ENCODE measurements around the gene LRP5.

Gene LRP5

DNA sequence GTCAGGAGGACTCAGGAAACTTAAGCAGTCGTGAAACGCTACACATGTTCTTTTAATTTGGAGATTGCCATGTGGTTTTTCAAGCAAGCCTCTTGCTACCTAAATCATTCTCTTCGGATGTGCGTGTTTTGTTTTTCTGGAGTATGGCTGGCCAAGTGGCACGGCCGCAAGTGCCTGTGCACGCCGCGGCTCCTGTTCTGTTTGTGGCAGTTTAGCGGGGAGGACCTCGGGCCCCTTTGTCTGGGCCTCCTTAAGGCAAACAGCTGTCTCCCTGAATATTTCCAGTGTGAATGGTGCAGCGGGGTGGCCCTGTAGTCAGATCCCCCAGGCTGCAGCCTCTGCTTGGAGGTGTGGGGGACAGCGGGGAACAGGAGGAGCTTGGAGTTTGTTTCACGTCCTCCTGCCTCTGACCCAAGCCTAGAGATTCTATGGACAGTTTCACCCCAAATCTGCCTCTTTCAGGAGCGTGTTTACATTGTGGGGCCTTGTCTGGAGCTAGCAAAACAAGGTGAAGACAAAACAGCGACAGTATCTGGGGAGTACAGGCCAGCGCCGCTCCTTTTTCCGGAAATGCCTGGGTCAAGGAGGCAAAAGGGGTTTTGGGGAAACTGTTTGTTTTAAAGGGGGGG is 1.3 kb downstream of the LRP5 start:
- peak; percentile 65 for DNase-seq (ENCODE audit: low read depth)
- Histone ChIP-seq H3K4me1 (ENCODE audit: control insufficient read depth, insufficient read depth, low read length) (peaks cover 31% of the 10 kb centered on the region), H3K36me3 (ENCODE audit: control insufficient read depth, insufficient read depth, low read length, severe bottlenecking) (no peaks in the 10 kb centered on the region), H3K27me3 (replicated peaks; ENCODE audit: control insufficient read depth, insufficient read depth, low read length) (no peaks in the 10 kb centered on the region), H3K9me3 (ENCODE audit: control insufficient read depth, low read length) (no peaks in the 10 kb centered on the region), H3K4me3 (ENCODE audit: low read length) (peak overlapping the region; percentile 86), H3K9ac (ENCODE audit: low read length) (peak overlapping the region; percentile 85)

DNA sequence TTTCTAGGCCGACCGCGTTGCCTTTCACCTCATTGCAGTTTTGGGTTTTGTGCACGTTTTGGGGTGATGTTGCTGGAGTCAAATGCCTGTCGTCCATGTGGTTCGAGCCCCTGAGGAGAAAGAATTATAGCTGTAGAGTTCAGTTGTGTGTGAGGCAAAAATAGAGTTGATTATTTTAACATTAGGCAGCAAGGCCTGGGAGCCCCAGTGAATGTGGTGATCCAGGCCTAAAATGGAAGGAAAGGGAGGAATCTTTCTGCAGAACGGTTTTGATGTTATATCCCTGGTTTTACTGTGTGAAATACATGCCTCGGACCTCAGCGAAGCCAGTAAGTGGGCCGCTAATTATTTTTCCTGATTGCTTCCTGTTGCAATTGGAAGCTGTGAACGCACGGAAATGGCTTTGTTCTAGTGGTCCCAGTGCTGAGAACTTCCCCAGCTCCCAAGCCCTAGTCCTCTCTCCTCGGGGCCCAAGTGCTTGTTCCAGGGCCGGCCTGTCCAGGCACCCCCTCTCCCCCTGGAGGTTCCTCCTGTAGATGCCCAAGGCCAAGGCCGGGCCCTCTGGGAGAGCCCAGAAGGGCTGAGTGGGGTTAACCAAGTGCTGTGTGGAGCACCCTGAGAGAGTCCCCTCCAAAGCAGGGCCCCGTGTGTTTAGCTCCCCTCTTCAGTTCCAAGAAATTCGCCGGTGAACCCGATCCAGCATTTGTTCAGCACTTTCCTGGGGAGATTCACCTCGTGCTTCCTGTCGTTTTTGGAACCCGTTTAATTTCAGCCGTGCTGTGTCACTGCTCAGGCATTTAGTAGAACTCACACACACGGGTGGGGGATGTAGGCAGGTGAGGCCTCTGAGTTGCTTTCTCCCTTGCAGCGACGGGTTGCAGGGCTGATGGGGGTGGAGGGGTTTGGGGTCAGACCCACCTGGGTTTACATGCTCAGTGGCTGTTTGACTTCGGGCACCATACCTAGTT is 2.1 kb downstream of the LRP5 start:
- Histone ChIP-seq H3K9me3 (ENCODE audit: control insufficient read depth, low read length) (no peaks in the 10 kb centered on the region), H3K9ac (ENCODE audit: low read length) (peak overlapping the region; percentile 85), H3K4me3 (ENCODE audit: low read length) (peak overlapping the region; percentile 86), H3K36me3 (ENCODE audit: control insufficient read depth, insufficient read depth, low read length, severe bottlenecking) (no peaks in the 10 kb centered on the region), H3K27me3 (replicated peaks; ENCODE audit: control insufficient read depth, insufficient read depth, low read length) (no peaks in the 10 kb centered on the region), H3K4me1 (ENCODE audit: control insufficient read depth, insufficient read depth, low read length) (peaks cover 31% of the 10 kb centered on the region)
- no peak for DNase-seq (ENCODE audit: low read depth)

DNA sequence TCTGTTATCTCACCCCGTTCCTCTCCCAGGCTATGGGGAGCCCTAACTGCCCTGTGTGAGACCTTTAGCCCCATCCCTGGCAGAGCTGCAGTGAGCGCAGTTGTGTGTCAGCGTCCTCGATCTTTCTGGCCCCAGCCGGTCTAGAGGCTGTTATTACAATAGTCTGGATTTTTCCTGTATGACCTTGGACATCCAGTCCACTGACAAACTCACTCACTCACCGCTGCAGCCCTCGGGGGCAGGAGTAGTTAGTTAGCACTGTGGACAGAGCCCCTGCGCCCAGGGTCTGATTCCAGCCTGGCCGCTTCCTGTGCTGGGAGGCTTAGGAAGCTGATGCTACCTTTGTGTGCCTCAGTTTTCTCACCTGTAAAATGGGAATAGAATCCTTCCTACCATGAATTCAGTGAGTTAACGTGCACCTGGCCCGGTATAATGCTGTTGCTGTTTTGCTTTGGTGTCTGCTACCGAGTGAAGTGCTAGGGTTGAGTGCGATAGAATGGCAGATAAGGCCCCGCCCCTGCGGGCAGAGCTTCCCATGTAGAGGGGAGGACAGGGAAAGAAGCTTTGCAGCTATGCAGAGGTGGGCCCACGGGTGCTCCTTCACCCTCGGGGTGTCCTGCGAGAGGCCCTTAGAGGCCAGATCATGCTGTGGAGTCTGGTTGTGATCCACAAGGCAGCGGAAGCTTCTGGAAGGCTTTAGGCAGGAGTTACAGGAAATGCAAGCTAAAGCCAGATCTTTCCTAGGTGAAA is 3.0 kb downstream of the LRP5 start:
- no peaks in the 10 kb centered on the region for H3K36me3 ChIP-seq (ENCODE audit: control insufficient read depth, insufficient read depth, low read length, severe bottlenecking)
- peaks cover 31% of the 10 kb centered on the region for H3K4me1 ChIP-seq (ENCODE audit: control insufficient read depth, insufficient read depth, low read length)
- H3K9me3 ChIP-seq (ENCODE audit: control insufficient read depth, low read length): no peaks in the 10 kb centered on the region
- H3K27me3 ChIP-seq (replicated peaks; ENCODE audit: control insufficient read depth, insufficient read depth, low read length): no peaks in the 10 kb centered on the region
- no peak for DNase-seq (ENCODE audit: low read depth)
- peak overlapping the region; percentile 86 for H3K4me3 ChIP-seq (ENCODE audit: low read length)
- peak overlapping the region; percentile 85 for H3K9ac ChIP-seq (ENCODE audit: low read length)

DNA sequence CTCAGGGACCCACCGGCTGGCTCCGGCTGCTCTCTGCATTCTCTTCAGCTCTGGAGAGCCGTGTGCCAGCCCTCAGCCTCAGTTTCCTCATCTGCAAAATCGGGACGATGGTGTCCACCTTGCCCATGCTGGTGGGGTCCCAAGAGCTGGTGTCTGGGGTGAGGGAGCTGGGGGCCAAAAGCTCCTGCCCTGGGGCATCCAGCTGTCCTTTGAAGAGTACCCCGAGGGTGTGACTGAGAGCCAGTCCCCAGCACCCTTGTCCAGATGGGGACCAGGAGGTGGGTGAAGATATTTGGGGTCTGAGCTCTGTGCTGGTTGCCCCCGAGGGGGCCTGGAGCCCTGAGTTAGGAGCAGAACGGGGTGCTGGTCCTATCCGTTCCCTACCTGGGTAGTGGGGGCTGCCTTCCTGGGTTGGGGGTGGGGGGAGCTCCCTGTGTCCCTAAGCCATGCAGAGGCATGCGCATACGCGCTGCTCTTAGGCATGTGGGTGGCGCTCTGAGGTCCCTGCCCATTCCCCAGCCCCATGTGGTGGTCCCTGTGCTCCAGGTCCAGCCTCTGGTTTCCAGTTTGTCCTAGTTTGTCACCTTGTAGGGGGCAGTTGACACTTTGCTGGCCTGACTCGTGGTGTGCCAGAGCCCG is 4.9 kb downstream of the LRP5 start:
- Histone ChIP-seq H3K27me3 (replicated peaks; ENCODE audit: control insufficient read depth, insufficient read depth, low read length) (no peaks in the 10 kb centered on the region), H3K9me3 (ENCODE audit: control insufficient read depth, low read length) (no peaks in the 10 kb centered on the region), H3K4me3 (ENCODE audit: low read length) (no peak overlapping the region), H3K36me3 (ENCODE audit: control insufficient read depth, insufficient read depth, low read length, severe bottlenecking) (no peaks in the 10 kb centered on the region), H3K4me1 (ENCODE audit: control insufficient read depth, insufficient read depth, low read length) (peaks cover 39% of the 10 kb centered on the region), H3K9ac (ENCODE audit: low read length) (peak overlapping the region; percentile 29)
- DNase-seq (ENCODE audit: low read depth): no peak

DNA sequence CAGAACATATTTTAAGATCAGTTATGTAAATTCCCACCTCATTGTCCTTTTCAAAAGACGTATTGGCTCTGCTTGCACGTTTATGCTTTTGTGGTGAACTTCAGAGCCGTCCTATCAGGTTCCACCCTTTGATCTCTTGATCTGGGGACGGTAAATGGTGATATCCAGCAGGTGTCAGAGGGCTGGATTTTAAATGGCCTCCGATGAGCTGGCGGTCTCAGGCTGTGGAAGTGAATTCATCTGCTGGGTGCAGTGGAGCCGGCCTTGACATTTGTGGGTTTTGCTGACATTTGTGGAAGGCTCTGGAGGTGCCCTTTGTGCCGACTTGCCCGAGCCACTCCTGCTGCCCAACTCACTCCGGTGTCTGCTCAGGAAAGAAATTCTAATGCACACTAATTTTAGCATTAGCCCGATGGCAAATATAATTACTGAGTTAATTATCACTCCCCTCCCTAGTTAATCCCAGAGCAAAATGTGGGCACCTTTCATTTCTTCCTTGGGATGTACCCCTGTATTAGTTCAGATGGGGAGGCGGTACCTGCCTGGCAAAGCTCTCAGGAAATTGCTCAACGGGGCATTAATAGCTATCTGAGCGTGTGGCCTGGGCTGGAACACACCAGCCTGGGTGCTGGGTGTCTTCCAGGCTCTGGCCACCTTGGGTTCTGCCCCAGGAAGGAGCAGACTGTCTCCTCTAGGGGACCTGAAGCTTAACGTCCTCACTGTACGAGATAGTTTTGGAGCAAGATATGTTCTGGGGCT is 9.1 kb downstream of the LRP5 start:
- no peak for DNase-seq (ENCODE audit: low read depth)

DNA sequence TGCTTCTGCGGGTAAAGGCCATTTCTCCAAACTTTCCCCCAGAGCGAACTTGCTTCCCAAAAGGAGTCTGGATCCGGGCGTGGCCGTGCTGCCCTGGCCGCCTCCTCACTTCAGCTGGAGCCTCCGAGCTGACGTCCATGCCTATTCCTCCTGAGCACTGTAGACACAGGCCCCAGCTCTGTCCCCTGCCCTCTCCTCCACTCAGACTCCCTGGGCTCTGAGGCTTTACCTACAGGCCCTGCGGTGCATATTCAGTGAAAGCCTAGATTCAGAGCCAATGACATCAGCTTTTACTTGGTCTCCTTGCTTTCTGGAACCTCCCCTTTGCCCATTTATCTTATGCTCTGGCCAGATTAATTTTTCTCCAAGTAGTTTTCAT is 9.7 kb downstream of the LRP5 start:
- Histone ChIP-seq H3K27me3 (replicated peaks; ENCODE audit: control insufficient read depth, insufficient read depth, low read length) (no peaks in the 10 kb centered on the region), H3K9ac (ENCODE audit: low read length) (no peak overlapping the region), H3K4me3 (ENCODE audit: low read length) (no peak overlapping the region), H3K36me3 (ENCODE audit: control insufficient read depth, insufficient read depth, low read length, severe bottlenecking) (no peaks in the 10 kb centered on the region), H3K9me3 (ENCODE audit: control insufficient read depth, low read length) (no peaks in the 10 kb centered on the region), H3K4me1 (ENCODE audit: control insufficient read depth, insufficient read depth, low read length) (peaks cover 13% of the 10 kb centered on the region)
- no peak for DNase-seq (ENCODE audit: low read depth)

More for the DNA sequence above, 9.1 kb downstream of the LRP5 start:
- Histone ChIP-seq H3K4me1 (ENCODE audit: control insufficient read depth, insufficient read depth, low read length) (peaks cover 16% of the 10 kb centered on the region), H3K27me3 (replicated peaks; ENCODE audit: control insufficient read depth, insufficient read depth, low read length) (no peaks in the 10 kb centered on the region), H3K4me3 (ENCODE audit: low read length) (no peak overlapping the region), H3K9me3 (ENCODE audit: control insufficient read depth, low read length) (no peaks in the 10 kb centered on the region), H3K9ac (ENCODE audit: low read length) (no peak overlapping the region), H3K36me3 (ENCODE audit: control insufficient read depth, insufficient read depth, low read length, severe bottlenecking) (no peaks in the 10 kb centered on the region)

DNA sequence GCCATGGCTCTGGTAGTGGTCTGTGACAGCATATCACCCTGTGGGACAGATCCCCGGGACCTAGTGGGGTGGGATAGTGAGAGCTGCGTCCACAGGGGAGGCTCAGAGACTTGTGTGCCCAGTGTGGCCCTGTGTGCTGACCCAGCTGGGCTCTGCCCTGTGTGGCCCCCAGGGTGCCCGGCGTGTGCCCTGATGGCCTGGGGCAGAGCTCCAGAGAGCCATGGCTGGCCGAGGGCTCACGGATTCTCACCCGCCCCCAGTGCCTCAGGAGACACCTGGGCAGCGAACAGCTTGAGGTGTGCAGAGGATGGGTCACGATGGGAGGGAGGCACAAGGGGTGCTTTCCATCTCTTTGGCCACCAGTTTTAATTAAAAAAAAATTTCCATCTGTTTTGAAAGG is 11.8 kb downstream of the LRP5 start:
- DNase-seq (ENCODE audit: low read depth): no peak
- H3K4me1 ChIP-seq (ENCODE audit: control insufficient read depth, insufficient read depth, low read length): peaks cover 20% of the 10 kb centered on the region
- no peak overlapping the region for H3K9ac ChIP-seq (ENCODE audit: low read length)
- no peaks in the 10 kb centered on the region for H3K36me3 ChIP-seq (ENCODE audit: control insufficient read depth, insufficient read depth, low read length, severe bottlenecking)
- no peaks in the 10 kb centered on the region for H3K9me3 ChIP-seq (ENCODE audit: control insufficient read depth, low read length)
- no peak overlapping the region for H3K4me3 ChIP-seq (ENCODE audit: low read length)
- no peaks in the 10 kb centered on the region for H3K27me3 ChIP-seq (replicated peaks; ENCODE audit: control insufficient read depth, insufficient read depth, low read length)

DNA sequence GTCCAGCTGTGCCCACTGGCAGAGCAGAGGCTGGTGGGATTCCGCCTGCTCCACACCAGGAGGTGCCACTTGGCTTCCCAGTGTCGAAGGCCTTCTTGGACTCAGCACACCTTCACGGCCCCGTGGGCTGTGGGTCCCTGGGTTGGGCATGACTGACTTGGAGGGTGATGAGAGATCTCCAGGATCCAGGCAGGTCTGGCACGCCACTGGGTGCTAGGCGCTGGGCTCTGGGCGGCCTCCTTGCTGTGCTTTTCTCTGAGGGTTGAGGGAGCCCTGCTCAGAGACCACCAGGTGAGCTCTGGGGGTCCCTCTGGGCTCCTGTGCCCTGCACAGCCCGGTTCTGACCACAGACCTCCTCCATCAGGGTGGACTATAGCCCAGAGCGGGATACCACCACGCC is 12.3 kb downstream of the LRP5 start:
- Histone ChIP-seq H3K9ac (ENCODE audit: low read length) (no peak overlapping the region), H3K27me3 (replicated peaks; ENCODE audit: control insufficient read depth, insufficient read depth, low read length) (no peaks in the 10 kb centered on the region), H3K9me3 (ENCODE audit: control insufficient read depth, low read length) (no peaks in the 10 kb centered on the region), H3K4me1 (ENCODE audit: control insufficient read depth, insufficient read depth, low read length) (peaks cover 20% of the 10 kb centered on the region), H3K4me3 (ENCODE audit: low read length) (no peak overlapping the region), H3K36me3 (ENCODE audit: control insufficient read depth, insufficient read depth, low read length, severe bottlenecking) (no peaks in the 10 kb centered on the region)
- no peak for DNase-seq (ENCODE audit: low read depth)

DNA sequence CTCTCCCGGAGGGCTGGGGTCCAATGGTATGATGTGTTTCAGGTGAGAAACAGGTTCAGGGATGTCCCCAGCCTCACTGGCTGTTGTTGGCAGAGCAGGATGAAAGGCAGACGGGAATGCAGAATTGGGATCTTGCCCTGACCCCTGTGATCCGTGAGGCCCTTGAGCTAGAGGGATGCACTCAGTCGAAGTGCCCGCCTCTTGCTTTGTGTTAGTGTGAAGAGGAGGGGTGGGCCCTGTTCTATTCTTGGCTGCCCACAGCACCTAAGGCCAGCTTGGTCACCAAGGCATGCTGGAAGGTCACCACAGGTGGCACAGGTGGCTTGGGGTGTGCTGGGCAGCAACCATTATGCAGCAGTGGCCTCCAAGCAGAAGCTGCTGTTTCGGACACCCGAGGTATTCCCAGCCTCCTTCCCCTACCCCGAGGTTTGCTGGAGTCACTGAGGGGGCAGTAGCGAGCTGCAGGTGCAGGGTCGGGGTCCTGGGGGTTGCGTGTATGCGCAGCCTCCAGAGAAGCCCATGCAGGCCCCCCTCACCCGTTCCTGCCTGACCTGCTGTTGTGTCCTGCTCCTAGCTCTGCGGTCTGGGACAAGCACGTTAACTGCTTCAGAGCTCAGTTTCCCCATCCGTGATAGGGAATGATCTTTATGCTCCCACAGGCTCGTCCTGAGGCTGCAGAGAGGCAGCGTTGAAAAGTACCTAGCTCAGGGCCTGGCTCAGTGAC is 13.0 kb downstream of the LRP5 start:
- Histone ChIP-seq H3K4me3 (ENCODE audit: low read length) (no peak overlapping the region), H3K9ac (ENCODE audit: low read length) (no peak overlapping the region), H3K9me3 (ENCODE audit: control insufficient read depth, low read length) (no peaks in the 10 kb centered on the region), H3K36me3 (ENCODE audit: control insufficient read depth, insufficient read depth, low read length, severe bottlenecking) (no peaks in the 10 kb centered on the region), H3K4me1 (ENCODE audit: control insufficient read depth, insufficient read depth, low read length) (peaks cover 20% of the 10 kb centered on the region), H3K27me3 (replicated peaks; ENCODE audit: control insufficient read depth, insufficient read depth, low read length) (no peaks in the 10 kb centered on the region)
- DNase-seq (ENCODE audit: low read depth): no peak

DNA sequence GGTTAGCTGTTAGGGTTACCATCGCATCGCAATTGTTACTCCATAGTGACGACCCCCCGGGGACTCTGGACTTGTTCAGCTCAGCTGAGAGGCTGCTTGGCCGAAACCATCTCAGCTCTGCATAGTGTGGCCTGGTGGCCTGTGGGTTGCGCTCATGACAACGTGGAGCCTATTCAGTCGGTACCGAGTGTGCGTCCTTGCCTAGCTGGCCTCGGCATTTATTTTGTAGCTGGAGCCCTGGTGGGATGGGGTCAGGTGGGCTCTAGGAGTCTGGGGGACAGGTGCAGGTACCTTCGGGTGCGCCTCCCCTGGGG is 13.5 kb downstream of the LRP5 start:
- Histone ChIP-seq H3K9ac (ENCODE audit: low read length) (no peak overlapping the region), H3K27me3 (replicated peaks; ENCODE audit: control insufficient read depth, insufficient read depth, low read length) (no peaks in the 10 kb centered on the region), H3K9me3 (ENCODE audit: control insufficient read depth, low read length) (no peaks in the 10 kb centered on the region), H3K4me3 (ENCODE audit: low read length) (no peak overlapping the region), H3K36me3 (ENCODE audit: control insufficient read depth, insufficient read depth, low read length, severe bottlenecking) (no peaks in the 10 kb centered on the region), H3K4me1 (ENCODE audit: control insufficient read depth, insufficient read depth, low read length) (peaks cover 20% of the 10 kb centered on the region)
- DNase-seq (ENCODE audit: low read depth): no peak

Measured in adipocyte (in vitro differentiated cells).